Esophagus muscularis mucosa (tissue), 4 donors: Measurements from ENCODE around the gene EGFL8. TPM values are rescaled to one million over a fixed set of nuclear protein-coding genes. Genes with fewer than 3 reads are reported as not detected.

Source experiments
- DNase-seq: peaks from one replicate; pipeline ENCODE4 v3.0.0-alpha.2; 2017; ENCODE audit errors: extremely low spot score
- H3K27ac ChIP-seq, 4 donors: fragments of 200-600 bp; sonication (generic); replicated peaks in 1 of 4; 1 replicate in 3 of 4; 2 replicates in 1 of 4; pipeline ENCODE4 v1.5.1; 2016 to 2019; ENCODE audit warnings: mild to moderate bottlenecking in 1 of 4
- H3K27me3 ChIP-seq, 4 donors: fragments of 200-600 bp; sonication (generic); one replicate each; pipeline versions ENCODE4 v1.5.1 to v1.6.0; 2016 to 2019
- H3K36me3 ChIP-seq, 4 donors: fragments of 200-600 bp; sonication (generic); one replicate each; pipeline ENCODE4 v1.5.1; 2016 to 2019
- H3K4me1 ChIP-seq, 4 donors: fragments of 200-600 bp; sonication (generic); one replicate each; pipeline ENCODE4 v1.5.1; 2016 to 2019
- H3K4me3 ChIP-seq, 4 donors: fragments of 200-600 bp; sonication (generic); 1 replicate in 2 of 4; 2 replicates in 2 of 4; pipeline ENCODE4 v1.5.1; 2016 to 2019; ENCODE audit warnings: mild to moderate bottlenecking in 4 of 4, moderate library complexity in 1 of 4
- H3K9me3 ChIP-seq, 4 donors: fragments of 200-600 bp; sonication (generic); 1 replicate in 3 of 4; 2 replicates in 1 of 4; pipeline ENCODE4 v1.5.1; 2016 to 2019
- CTCF ChIP-seq, 3 experiments: fragments of 200-600 bp in 2 of 3; fragments of 450-650 bp in 1 of 3; sonication (generic) in 2 of 3; IDR thresholded peaks; one replicate each; pipeline ENCODE4 v1.5.1; 2017 to 2019; ENCODE audit warnings: antibody characterized with exemption in 3 of 3, mild to moderate bottlenecking in 2 of 3, moderate library complexity in 1 of 3
- EP300 ChIP-seq: sonication (generic); formaldehyde crosslinking; IDR thresholded peaks from one replicate; pipeline ENCODE4 v1.6.1; 2017; ENCODE audit warnings: antibody characterized with exemption
- POLR2A ChIP-seq: fragments of 450-650 bp; IDR thresholded peaks from one replicate; pipeline ENCODE4 v1.6.1; 2017; ENCODE audit warnings: antibody characterized with exemption, moderate library complexity, mild to moderate bottlenecking, low read depth
- POLR2AphosphoS5 ChIP-seq, 2 donors: sonication (generic); formaldehyde crosslinking; IDR thresholded peaks; one replicate each; pipeline ENCODE4 v1.6.1; 2017; ENCODE audit warnings: antibody characterized with exemption in 2 of 2
- WGBS: methylation state at CpG from one replicate; pipeline ENCODE4 v1.1.5; 2018; 5-methylcytosine and 5-hydroxymethylcytosine counted together
- intact Hi-C: fragments of 100-400 bp; cut with DNase I; formaldehyde crosslinking; loops from one replicate; pipeline ENCODE4 v1.15.1; 2023
- total RNA-seq, 4 donors: library from RNA; depleted of rRNA; stranded (reverse); fragments of >200 nt; gene quantifications; one replicate each; pipeline versions ENCODE4 v1.1.0 to v1.2.1, GENCODE V29; 2016

EGFL8 gene
- total RNA-seq, 4 donors from 2014 or later = 8.1 to 20.7 (median 13.9) TPM

- WGBS = 79% methylated on average over 2 of the region's 3 CpGs
- TF ChIP-seq POLR2AphosphoS5 (IDR thresholded peaks at IDR 0.05) (no peak), POLR2A (no peak), CTCF (IDR thresholded peaks at IDR 0.05) (no peak), EP300 (no peak)
- H3K4me1 ChIP-seq = peaks cover 21 to 28% (median 23%) of the 10 kb centered on the region in 4 donors
- no peak for DNase-seq
- H3K27me3 ChIP-seq = peaks cover 0 to 20% (median 0%) of the 10 kb centered on the region in 4 donors
- H3K36me3 ChIP-seq = peaks cover 0 to 50% (median 2%) of the 10 kb centered on the region in 4 donors
- no peak overlapping the region for H3K27ac ChIP-seq
- no peaks in the 10 kb centered on the region for H3K9me3 ChIP-seq
- H3K4me3 ChIP-seq = no peak overlapping the region
- intact Hi-C loops = loop anchor here (5.0 kb wide), 2 partner anchors 44 to 779 kb away; no protein-coding TSS in a partner anchor
Measured at GRCh38 chr6:32198345-32198696, 33.9 kb downstream of the EGFL8 start.

GRCh38 chr6:32198866-32199265 is 34.5 kb downstream of the EGFL8 start:
- H3K4me1 ChIP-seq = peaks cover 20 to 27% (median 22%) of the 10 kb centered on the region in 4 donors
- no peak overlapping the region for H3K27ac ChIP-seq
- WGBS = 86% methylated on average over 17 of the region's 17 CpGs
- intact Hi-C loops = loop anchor here (5.0 kb wide), 2 partner anchors 43 to 778 kb away; no protein-coding TSS in a partner anchor
- H3K4me3 ChIP-seq = no peak overlapping the region
- H3K36me3 ChIP-seq = peaks cover 0 to 55% (median 2%) of the 10 kb centered on the region in 4 donors
- H3K9me3 ChIP-seq = no peaks in the 10 kb centered on the region
- H3K27me3 ChIP-seq = peaks cover 0 to 25% (median 0%) of the 10 kb centered on the region in 4 donors
- no peak for DNase-seq
- TF ChIP-seq CTCF (IDR thresholded peaks at IDR 0.05) (no peak), POLR2A (no peak), EP300 (no peak), POLR2AphosphoS5 (IDR thresholded peaks at IDR 0.05) (no peak)

GRCh38 chr6:32200711-32201475 is 36.5 kb downstream of the EGFL8 start:
- DNase-seq = no peak
- H3K36me3 ChIP-seq = peaks cover 0 to 68% (median 2%) of the 10 kb centered on the region in 4 donors

GRCh38 chr6:32202186-32202585 is 37.8 kb downstream of the EGFL8 start:
- H3K4me3 ChIP-seq = no peak overlapping the region
- H3K36me3 ChIP-seq = peaks cover 0 to 80% (median 2%) of the 10 kb centered on the region in 4 donors
- peaks cover 2 to 4% (median 2%) of the 10 kb centered on the region in 4 donors for H3K4me1 ChIP-seq
- WGBS = 87% methylated on average over 5 of the region's 9 CpGs
- peaks cover 0 to 28% (median 0%) of the 10 kb centered on the region in 4 donors for H3K27me3 ChIP-seq
- intact Hi-C loops = no loop called here
- TF ChIP-seq POLR2A (no peak), CTCF (IDR thresholded peaks at IDR 0.05) (no peak), POLR2AphosphoS5 (IDR thresholded peaks at IDR 0.05) (no peak), EP300 (no peak)
- no peaks in the 10 kb centered on the region for H3K9me3 ChIP-seq
- H3K27ac ChIP-seq = no peak overlapping the region
- DNase-seq = no peak

More at GRCh38 chr6:32200711-32201475, 36.5 kb downstream of the EGFL8 start:
- intact Hi-C loops = no loop called here
- Histone ChIP-seq H3K27me3 (peaks cover 0 to 28% (median 0%) of the 10 kb centered on the region in 4 donors), H3K27ac (no peak overlapping the region), H3K4me3 (no peak overlapping the region), H3K4me1 (peaks cover 9 to 13% (median 10%) of the 10 kb centered on the region in 4 donors), H3K9me3 (no peaks in the 10 kb centered on the region)
- TF ChIP-seq POLR2AphosphoS5 (IDR thresholded peaks at IDR 0.05) = no peak
- TF ChIP-seq CTCF (IDR thresholded peaks at IDR 0.05) = no peak
- TF ChIP-seq EP300 = no peak
- TF ChIP-seq POLR2A = no peak
- WGBS = 84% methylated on average over 10 of the region's 13 CpGs
